Esophagus squamous epithelium (tissue), 5 donors: ENCODE results near the gene DAND5. TPM values are rescaled to one million over a fixed set of nuclear protein-coding genes. Genes with fewer than 3 reads are reported as not detected.
"Not testable (repeated sequence)": the region's sequence is repeated elsewhere in the genome, so short reads cannot be mapped to it uniquely, and the experiment has no call there.

Experiments used
- DNase-seq: peaks from one replicate; lab custom pipeline; 2025; lab: John Stamatoyannopoulos, UW
- H3K27ac ChIP-seq, 4 donors: fragments of 200-600 bp; sonication (generic); one replicate each; pipeline ENCODE4 v1.5.1; 2016 to 2019; ENCODE audit warnings: mild to moderate bottlenecking in 1 of 4
- H3K27me3 ChIP-seq, 4 donors: fragments of 200-600 bp; sonication (generic); 1 replicate in 3 of 4; 2 replicates in 1 of 4; pipeline versions ENCODE4 v1.5.1 to v1.6.0; 2017 to 2021; ENCODE audit warnings: antibody characterized with exemption in 1 of 4
- H3K36me3 ChIP-seq, 3 donors: fragments of 200-600 bp; sonication (generic); one replicate each; pipeline ENCODE4 v1.5.1; 2016 to 2019
- H3K4me1 ChIP-seq, 3 donors: fragments of 200-600 bp; sonication (generic); one replicate each; pipeline ENCODE4 v1.5.1; 2017 to 2019
- H3K4me3 ChIP-seq, 4 donors: fragments of 200-600 bp; sonication (generic); 1 replicate in 3 of 4; 2 replicates in 1 of 4; pipeline ENCODE4 v1.5.1; 2016 to 2019; ENCODE audit warnings: mild to moderate bottlenecking in 2 of 4, moderate library complexity in 1 of 4
- H3K9me3 ChIP-seq, 3 donors: fragments of 200-600 bp; sonication (generic); one replicate each; pipeline ENCODE4 v1.5.1; 2016 to 2019
- CTCF ChIP-seq, 6 experiments: fragments of 450-650 bp in 4 of 6; fragments of 200-600 bp in 2 of 6; sonication (generic) in 2 of 6; IDR thresholded peaks; one replicate each; pipeline ENCODE4 v1.5.1; 2016 to 2019; ENCODE audit warnings: antibody characterized with exemption in 6 of 6, mild to moderate bottlenecking in 4 of 6, moderate library complexity in 4 of 6
- POLR2A ChIP-seq, 4 donors: fragments of 450-650 bp; IDR thresholded peaks; one replicate each; pipeline ENCODE4 v1.6.1; 2017; ENCODE audit warnings: antibody characterized with exemption in 4 of 4, mild to moderate bottlenecking in 4 of 4, moderate library complexity in 3 of 4
- WGBS, 2 donors: methylation state at CpG; one replicate each; pipeline ENCODE4 v1.1.5; 2018; 5-methylcytosine and 5-hydroxymethylcytosine counted together
- intact Hi-C: fragments of 100-400 bp; cut with DNase I; formaldehyde crosslinking; loops from one replicate; pipeline ENCODE4 v1.15.0; 2022
- total RNA-seq, 4 donors: library from RNA; depleted of rRNA; stranded (reverse); fragments of >200 nt; gene quantifications; one replicate each; pipeline ENCODE4 v1.1.0, GENCODE V29; 2016
- donor health status: DM: yes; HTN: yes; CAD: no.

DAND5 gene
- total RNA-seq, 4 donors from 2014 or later = not detected

DNA sequence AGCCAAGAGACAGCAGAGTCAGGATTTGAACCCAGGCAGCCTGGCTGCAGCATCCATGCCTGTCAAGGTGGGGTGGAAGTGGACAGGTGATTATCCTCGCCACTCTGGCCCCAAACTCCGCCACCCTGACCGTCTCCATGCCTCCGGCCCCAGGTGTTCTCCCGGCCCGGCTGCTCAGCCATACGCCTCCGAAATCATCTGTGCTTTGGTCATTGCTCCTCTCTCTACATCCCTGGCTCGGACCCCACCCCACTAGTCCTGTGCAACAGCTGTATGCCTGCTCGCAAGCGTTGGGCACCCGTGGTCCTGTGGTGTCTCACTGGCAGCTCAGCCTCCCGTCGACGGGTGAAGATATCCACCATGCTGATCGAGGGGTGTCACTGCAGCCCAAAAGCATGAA, 3.9 kb downstream of the DAND5 start:
- Histone ChIP-seq H3K27ac (no peak overlapping the region), H3K4me1 (peaks cover 0 to 13% (median 0%) of the 10 kb centered on the region in 3 donors), H3K27me3 (peaks cover 0 to 11% (median 0%) of the 10 kb centered on the region in 4 donors), H3K9me3 (no peaks in the 10 kb centered on the region), H3K36me3 (no peaks in the 10 kb centered on the region), H3K4me3 (no peak overlapping the region)
- 85 to 94% methylated on average over 8 to 11 of the region's 16 CpGs for WGBS, 2 donors
- TF ChIP-seq CTCF (IDR thresholded peaks at IDR 0.05) (no peak), POLR2A (IDR thresholded peaks at IDR 0.05) (no peak)
- intact Hi-C loops = no loop called here
- DNase-seq = no peak

DNA sequence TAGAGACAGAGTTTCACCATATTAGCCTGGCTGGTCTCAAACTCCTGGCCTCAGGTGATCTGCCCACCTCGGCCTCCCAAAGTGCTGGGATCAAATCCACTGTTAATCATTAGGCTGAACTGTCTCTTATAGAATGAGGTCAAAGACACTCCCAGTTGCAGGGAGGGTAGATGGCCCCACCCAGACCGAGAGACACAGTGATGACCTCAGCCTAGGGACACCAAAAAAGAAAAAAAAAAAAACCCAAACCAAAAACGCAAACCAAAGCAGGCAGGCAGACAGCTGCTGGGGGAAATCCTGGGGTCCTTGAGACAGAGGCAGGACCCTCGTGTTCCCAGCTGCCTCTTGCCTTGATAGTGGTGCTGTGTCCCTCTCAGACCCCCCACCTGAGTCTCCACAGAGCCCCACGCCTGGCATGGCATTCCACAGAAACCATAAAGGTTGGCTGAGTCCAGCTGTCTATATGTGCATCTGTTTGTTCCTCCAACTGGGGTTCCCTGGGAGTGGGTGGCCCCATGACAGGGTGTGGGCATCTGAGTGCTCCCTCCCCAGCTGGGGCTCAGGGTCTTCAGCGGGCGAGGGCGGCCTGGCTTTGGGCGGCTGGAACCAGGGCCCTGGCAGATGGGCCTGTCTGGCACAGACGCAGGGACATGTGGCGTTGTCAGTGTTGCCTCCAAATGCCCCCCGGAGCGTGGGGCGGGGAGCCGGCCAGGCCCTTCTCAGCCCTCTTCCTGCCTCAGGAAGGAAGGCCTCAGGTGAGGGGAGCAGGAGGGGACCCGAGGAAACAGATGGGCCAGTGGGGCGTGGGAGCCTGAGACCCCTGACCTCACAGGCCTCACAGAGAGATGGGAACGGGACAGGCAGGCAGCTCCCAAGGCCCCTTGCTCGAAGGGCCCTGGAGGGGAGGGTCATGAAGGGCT, 5.2 kb downstream of the DAND5 start:
- Histone ChIP-seq H3K4me1 (peaks cover 0 to 9% (median 0%) of the 10 kb centered on the region in 3 donors), H3K36me3 (no peaks in the 10 kb centered on the region), H3K4me3 (no peak overlapping the region), H3K27ac (no peak overlapping the region), H3K9me3 (no peaks in the 10 kb centered on the region), H3K27me3 (peaks cover 0 to 11% (median 0%) of the 10 kb centered on the region in 4 donors)
- TF ChIP-seq CTCF (IDR thresholded peaks at IDR 0.05) (no peak), POLR2A (IDR thresholded peaks at IDR 0.05) (no peak)
- intact Hi-C loops = loop anchor here (5.0 kb wide), 1 partner anchor 288 kb away; no protein-coding TSS in a partner anchor
- DNase-seq = no peak
- WGBS, 2 donors = 48 to 59% methylated on average over 5 to 6 of the region's 19 CpGs

DNA sequence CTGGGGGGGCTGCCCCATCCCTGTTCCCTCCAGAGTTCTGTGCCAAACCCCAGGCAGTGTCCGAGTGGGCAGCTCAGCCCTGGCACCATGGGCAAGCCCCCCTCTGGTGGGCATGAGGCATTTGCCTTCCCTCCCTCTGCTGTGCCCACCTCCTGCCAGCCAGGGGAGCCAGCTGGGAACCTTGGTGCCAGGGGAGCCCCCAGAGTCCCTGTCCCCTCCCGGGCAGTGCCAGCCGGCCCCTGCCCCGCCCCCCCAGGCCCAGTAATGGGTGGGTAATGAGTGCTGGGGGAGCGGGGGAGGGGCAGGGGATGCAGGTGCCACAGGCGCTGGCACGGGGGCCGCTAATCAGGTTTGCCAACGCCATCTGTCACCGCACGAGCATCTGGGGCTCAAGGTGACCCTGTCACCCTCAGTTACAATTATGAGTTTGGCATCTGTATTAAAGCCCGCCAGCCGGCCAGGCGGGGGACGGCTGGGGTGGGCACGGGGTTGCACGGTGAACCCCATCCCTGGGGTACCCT, 5.9 kb downstream of the DAND5 start:
- TF ChIP-seq POLR2A (IDR thresholded peaks at IDR 0.05) = no peak
- TF ChIP-seq CTCF (IDR thresholded peaks at IDR 0.05) = no peak
- no peaks in the 10 kb centered on the region for H3K9me3 ChIP-seq
- H3K4me1 ChIP-seq = peaks cover 0 to 4% (median 0%) of the 10 kb centered on the region in 3 donors
- H3K27ac ChIP-seq = peak overlapping the region in 1 of 4 donors; percentile 33
- peaks cover 0 to 11% (median 0%) of the 10 kb centered on the region in 4 donors for H3K27me3 ChIP-seq
- H3K4me3 ChIP-seq = no peak overlapping the region
- no peaks in the 10 kb centered on the region for H3K36me3 ChIP-seq
- intact Hi-C loops = loop anchor here (5.0 kb wide), 1 partner anchor 287 kb away; no protein-coding TSS in a partner anchor
- no peak for DNase-seq
- 74 to 90% methylated on average over 2 to 9 of the region's 17 CpGs for WGBS, 2 donors

DNA sequence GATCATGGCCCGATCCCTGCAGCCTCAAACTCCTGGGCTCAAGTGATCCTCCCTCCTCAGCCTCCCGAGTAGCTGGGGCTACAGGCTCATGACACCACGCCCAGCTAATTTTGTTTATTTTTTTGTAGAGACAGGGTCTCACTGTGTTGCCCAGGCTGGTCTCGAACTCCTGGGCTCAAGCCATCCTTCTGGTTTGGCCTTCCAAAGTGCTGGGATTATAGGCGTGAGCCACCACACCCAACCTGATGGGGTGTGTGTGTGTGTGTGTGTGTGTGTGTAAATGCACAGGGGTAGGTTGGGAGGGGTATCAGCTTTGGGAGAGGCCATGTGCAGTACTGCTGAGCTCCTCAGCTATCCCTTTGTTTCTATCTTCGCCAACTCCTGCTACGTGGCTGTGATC, 6.7 kb downstream of the DAND5 start:
- H3K36me3 ChIP-seq, H3K4me1 ChIP-seq, H3K27ac ChIP-seq, DNase-seq, H3K4me3 ChIP-seq, H3K9me3 ChIP-seq: not testable (repeated sequence)
- WGBS, 2 donors = 62 to 63% methylated on average over 6 to 7 of the region's 7 CpGs
- peaks cover 0 to 11% (median 0%) of the 10 kb centered on the region in 4 donors for H3K27me3 ChIP-seq
- intact Hi-C loops = loop anchor here (5.0 kb wide), 1 partner anchor 286 kb away; no protein-coding TSS in a partner anchor

DNA sequence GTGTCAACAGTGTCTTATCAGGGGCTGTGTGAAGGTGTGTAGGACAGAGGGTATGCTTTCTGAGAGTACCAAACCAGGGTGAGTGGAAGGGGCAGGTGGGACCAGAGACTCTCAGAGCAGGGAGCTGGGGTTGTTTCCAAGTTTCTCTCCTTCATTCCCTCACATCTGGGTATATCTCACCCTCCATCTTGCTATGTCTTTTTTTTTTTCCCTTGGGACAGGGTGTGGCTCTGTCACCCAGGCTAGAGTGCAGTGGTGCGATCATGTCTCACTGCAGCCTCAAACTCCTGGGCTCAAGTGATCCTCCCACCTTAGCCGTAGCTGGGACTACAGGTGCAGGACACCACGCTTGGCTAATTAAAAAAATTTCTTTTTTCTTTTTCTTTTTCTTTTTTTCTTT, 10.6 kb downstream of the DAND5 start:
- WGBS, 2 donors = 76 to 92% methylated on average over 3 of the region's 3 CpGs
- intact Hi-C loops = loop anchor here (5.0 kb wide), 3 partner anchors 82 to 282 kb away; no protein-coding TSS in a partner anchor
- H3K9me3 ChIP-seq = no peaks in the 10 kb centered on the region

More for the DNA sequence above, 10.6 kb downstream of the DAND5 start:
- DNase-seq = no peak
- Histone ChIP-seq H3K4me1 (peaks cover 0 to 17% (median 0%) of the 10 kb centered on the region in 3 donors), H3K36me3 (no peaks in the 10 kb centered on the region), H3K27me3 (peaks cover 0 to 9% (median 0%) of the 10 kb centered on the region in 4 donors), H3K4me3 (no peak overlapping the region), H3K27ac (no peak overlapping the region)
- TF ChIP-seq CTCF (IDR thresholded peaks at IDR 0.05) (no peak), POLR2A (IDR thresholded peaks at IDR 0.05) (no peak)
